H1 (cell line): ENCODE measurements around the gene TSC1. TPM values are rescaled to one million over a fixed set of nuclear protein-coding genes. Genes with fewer than 3 reads are reported as not detected.

Experiments used
- CTCF ChIA-PET: fragments of 300-600 bp; sonication (Branson Sonifier 250); formaldehyde crosslinking; loops from one replicate; lab custom pipeline; 2021; ENCODE audit not compliant: partially characterized antibody; lab: Charles Lee
- POLR2A ChIA-PET: fragments of 300-600 bp; sonication (Branson Sonifier 250); formaldehyde crosslinking; loops from one replicate; lab custom pipeline; 2021; ENCODE audit warnings: inconsistent platforms; ENCODE audit not compliant: partially characterized antibody; lab: Charles Lee
- DNase-seq, 2 experiments: peaks; one replicate each; pipeline versions ENCODE4 v3.0.0 to v3.0.0-alpha.2; 2010 to 2022; ENCODE audit warnings: low spot score in 2 of 2, low read depth in 1 of 2, mixed read lengths in 1 of 2
- FAIRE-seq: peaks from 2 replicates; lab custom pipeline; 2011; peaks lifted over from hg19 to GRCh38; lab: Jason Lieb, UNC
- H2AFZ ChIP-seq: 2 replicates; pipeline ENCODE4 v1.8.1; 2012; ENCODE audit warnings: low read length, inconsistent platforms
- H2AK5ac ChIP-seq: 2 replicates; pipeline ENCODE4 v1.6.1; 2013; ENCODE audit warnings: low read depth, low read length
- H2BK120ac ChIP-seq: replicated peaks from 2 replicates; pipeline ENCODE3; 2013; ENCODE audit warnings: low read depth, low read length, inconsistent platforms
- H2BK12ac ChIP-seq: 2 replicates; pipeline ENCODE4 v1.6.1; 2013; ENCODE audit warnings: low read depth, low read length
- H2BK15ac ChIP-seq: 2 replicates; pipeline ENCODE4 v1.6.1; 2013; ENCODE audit warnings: low read length
- H2BK20ac ChIP-seq: 2 replicates; pipeline ENCODE4 v1.6.1; 2013; ENCODE audit warnings: low read length
- H2BK5ac ChIP-seq: 2 replicates; pipeline ENCODE4 v1.6.1; 2013; ENCODE audit warnings: low read depth, low read length
- H3K14ac ChIP-seq: 2 replicates; pipeline ENCODE4 v1.6.1; 2013; ENCODE audit warnings: inconsistent platforms; ENCODE audit not compliant: insufficient read length
- H3K18ac ChIP-seq: 2 replicates; pipeline ENCODE4 v1.6.1; 2013; ENCODE audit warnings: low read length; ENCODE audit errors: extremely low read depth
- H3K23ac ChIP-seq: 2 replicates; pipeline ENCODE4 v1.6.1; 2013; ENCODE audit warnings: inconsistent platforms; ENCODE audit not compliant: insufficient read length
- H3K23me2 ChIP-seq: 2 replicates; pipeline ENCODE4 v1.6.1; 2013; ENCODE audit warnings: low read depth, low read length
- H3K27ac ChIP-seq: 2 replicates; pipeline ENCODE4 v1.6.1; 2011; ENCODE audit warnings: low read depth, low read length, inconsistent platforms
- H3K27me3 ChIP-seq, 4 experiments: replicated peaks in 1 of 4; 1 replicate in 1 of 4; 2 replicates in 3 of 4; pipeline versions ENCODE4 v1.6.1 to v1.8.1; 2011 to 2013; ENCODE audit warnings: low read length in 3 of 4, mild to moderate bottlenecking in 3 of 4, inconsistent platforms in 2 of 4, mixed read lengths in 2 of 4, moderate library complexity in 1 of 4; ENCODE audit not compliant: control insufficient read depth in 3 of 4, insufficient read depth in 3 of 4; ENCODE audit errors: extremely low read depth in 1 of 4
- H3K36me3 ChIP-seq, 4 experiments: 2 replicates each; pipeline versions ENCODE4 v1.6.1 to v1.8.1; 2011 to 2013; ENCODE audit warnings: mild to moderate bottlenecking in 4 of 4, low read length in 3 of 4, moderate library complexity in 2 of 4, control low read depth in 1 of 4, inconsistent platforms in 1 of 4; ENCODE audit not compliant: insufficient read depth in 4 of 4, control insufficient read depth in 2 of 4
- H3K4ac ChIP-seq: replicated peaks from 2 replicates; pipeline ENCODE3; 2013; ENCODE audit warnings: low read length, low read depth, mixed read lengths, inconsistent platforms; ENCODE audit not compliant: insufficient read length
- H3K4me1 ChIP-seq, 4 experiments: replicated peaks in 1 of 4; 1 replicate in 1 of 4; 2 replicates in 3 of 4; pipeline versions ENCODE4 v1.6.1 to v1.8.1; 2011 to 2013; ENCODE audit warnings: low read length in 3 of 4, inconsistent platforms in 2 of 4, mixed read lengths in 1 of 4; ENCODE audit not compliant: insufficient read depth in 4 of 4, control insufficient read depth in 3 of 4
- H3K4me2 ChIP-seq, 2 experiments: 2 replicates each; pipeline versions ENCODE4 v1.6.1 to v1.8.1; 2011 to 2013; ENCODE audit warnings: low read depth in 2 of 2, low read length in 2 of 2, control low read depth in 1 of 2, inconsistent platforms in 1 of 2, mild to moderate bottlenecking in 1 of 2; ENCODE audit not compliant: insufficient read depth in 1 of 2
- H3K4me3 ChIP-seq, 4 experiments: fragments of 200-600, 300-600 bp in 1 of 4; sonication (generic), shearing (Covaris generic), sonication (Bioruptor Twin) in 1 of 4; 2 replicates each; pipeline versions ENCODE4 v1.5.1 to v1.8.1; 2011 to 2016; ENCODE audit warnings: low read length in 4 of 4, low read depth in 3 of 4, control low read depth in 2 of 4, inconsistent platforms in 2 of 4, mild to moderate bottlenecking in 2 of 4, mixed read lengths in 1 of 4, moderate library complexity in 1 of 4; ENCODE audit not compliant: insufficient read depth in 2 of 4; ENCODE audit errors: extremely low read depth in 1 of 4
- H3K56ac ChIP-seq: replicated peaks from 2 replicates; pipeline ENCODE3; 2013; ENCODE audit warnings: low read depth, mild to moderate bottlenecking, mixed read lengths, low read length, inconsistent platforms; ENCODE audit not compliant: insufficient read length
- H3K79me1 ChIP-seq: 2 replicates; pipeline ENCODE4 v1.6.1; 2013; ENCODE audit warnings: low read depth, low read length, control low read depth
- H3K79me2 ChIP-seq, 2 experiments: 2 replicates each; pipeline versions ENCODE4 v1.6.1 to v1.8.1; 2012 to 2013; ENCODE audit warnings: low read length in 2 of 2, mild to moderate bottlenecking in 2 of 2, inconsistent platforms in 1 of 2; ENCODE audit not compliant: insufficient read depth in 2 of 2, control insufficient read depth in 1 of 2
- H3K9ac ChIP-seq, 4 experiments: replicated peaks in 1 of 4; 1 replicate in 1 of 4; 2 replicates in 3 of 4; pipeline versions ENCODE4 v1.6.1 to v1.8.1; 2011 to 2013; ENCODE audit warnings: low read depth in 3 of 4, low read length in 3 of 4, control low read depth in 2 of 4, mild to moderate bottlenecking in 2 of 4, moderate library complexity in 2 of 4, inconsistent platforms in 1 of 4; ENCODE audit errors: extremely low read depth in 1 of 4
- H3K9me3 ChIP-seq, 2 experiments: 2 replicates each; pipeline versions ENCODE4 v1.6.1 to v1.8.1; 2012 to 2013; ENCODE audit warnings: mild to moderate bottlenecking in 2 of 2, moderate library complexity in 2 of 2, control low read depth in 1 of 2, inconsistent platforms in 1 of 2, low read depth in 1 of 2, low read length in 1 of 2, mixed read lengths in 1 of 2; ENCODE audit not compliant: insufficient read depth in 2 of 2
- H4K20me1 ChIP-seq, 2 experiments: replicated peaks in 1 of 2; 2 replicates each; pipeline versions ENCODE3 to v1.8.1; 2011 to 2013; ENCODE audit warnings: inconsistent platforms in 2 of 2, low read length in 2 of 2, mild to moderate bottlenecking in 1 of 2; ENCODE audit not compliant: insufficient read depth in 2 of 2, control insufficient read depth in 1 of 2
- H4K5ac ChIP-seq: 2 replicates; pipeline ENCODE4 v1.6.1; 2013; ENCODE audit warnings: low read length, low read depth, mixed read lengths, inconsistent platforms; ENCODE audit not compliant: insufficient read length
- H4K8ac ChIP-seq: 2 replicates; pipeline ENCODE4 v1.8.0; 2013; ENCODE audit warnings: mild to moderate bottlenecking, moderate library complexity, low read length, inconsistent platforms; ENCODE audit not compliant: insufficient read depth; ENCODE audit errors: extremely low read depth
- H4K91ac ChIP-seq: replicated peaks from 2 replicates; pipeline ENCODE3; 2013; ENCODE audit warnings: low read length, mixed read lengths, inconsistent platforms; ENCODE audit not compliant: insufficient read length
- ASH2L ChIP-seq: fragments of 200-600, 300-600 bp; sonication (generic); IDR thresholded peaks from one replicate; pipeline ENCODE4 v1.7.1; 2017; ENCODE audit warnings: low read length
- CTBP2 ChIP-seq: IDR thresholded peaks from 2 replicates; pipeline ENCODE4 v1.7.0; 2011; ENCODE audit warnings: borderline replicate concordance, mild to moderate bottlenecking, moderate library complexity, mixed read lengths, low read length; ENCODE audit not compliant: insufficient read depth, insufficient read length
- CTCF ChIP-seq, 3 experiments: IDR thresholded peaks; 1 replicate in 2 of 3; 2 replicates in 1 of 3; pipeline versions ENCODE4 v1.5.1 to v1.6.1; 2011; ENCODE audit warnings: low read length in 3 of 3, mild to moderate bottlenecking in 3 of 3, inconsistent platforms in 2 of 3, low read depth in 1 of 3, moderate library complexity in 1 of 3; ENCODE audit not compliant: insufficient read depth in 1 of 3; ENCODE audit errors: control extremely low read depth in 1 of 3
- JUND ChIP-seq: IDR thresholded peaks from 2 replicates; pipeline ENCODE4 v1.6.1; 2011; ENCODE audit warnings: mild to moderate bottlenecking, improper control_type of control experiment, low read length
- MAFK ChIP-seq: IDR thresholded peaks from 2 replicates; pipeline ENCODE4 v1.6.1; 2012; ENCODE audit warnings: low read depth, mild to moderate bottlenecking, improper control_type of control experiment, low read length
- MAX ChIP-seq: IDR thresholded peaks from 2 replicates; pipeline ENCODE4 v1.6.1; 2012; ENCODE audit warnings: inconsistent platforms
- PHF8 ChIP-seq: fragments of 200-600 bp; sonication (generic); conservative IDR thresholded peaks from 2 replicates; pipeline ENCODE4 v1.7.1; 2012; ENCODE audit warnings: low read depth, mild to moderate bottlenecking, inconsistent platforms, low read length, moderate library complexity
- TAF7 ChIP-seq: optimal IDR thresholded peaks from 2 replicates; pipeline ENCODE3; 2011; ENCODE audit warnings: low read depth, mild to moderate bottlenecking, inconsistent platforms, low read length, moderate library complexity, borderline replicate concordance
- WGBS, 2 experiments: shearing (Covaris generic) in 1 of 2; methylation state at CpG; one replicate each; pipeline versions ENCODE4 v1.1.6 to v1.1.7; 2013 to 2015; ENCODE audit warnings: low lambda C conversion rate in 2 of 2, mixed read lengths in 2 of 2, inconsistent platforms in 1 of 2, low coverage in 1 of 2, missing lambda C conversion rate in 1 of 2; ENCODE audit not compliant: insufficient replicate concordance in 2 of 2, insufficient coverage in 1 of 2, insufficient read length in 1 of 2; ENCODE audit errors: extremely low coverage in 1 of 2, missing lambda C conversion rate in 1 of 2; 5-methylcytosine and 5-hydroxymethylcytosine counted together
- polyA plus RNA-seq, 7 experiments: library from polyadenylated mRNA; depleted of rRNA in 3 of 7; stranded (reverse) in 5 of 7; unstranded in 2 of 7; fragments of >200 nt in 5 of 7; fragments of 200-250 nt in 2 of 7; gene quantifications; 1 replicate in 5 of 7; 2 replicates in 1 of 7; 4 replicates in 1 of 7; pipeline versions ENCODE4 v1.2.1 to v1.2.3, GENCODE V29; 2011 to 2013; ENCODE audit warnings: missing spikeins in 2 of 7, mixed read lengths in 2 of 7
- total RNA-seq: library from RNA; stranded (reverse); fragmentation: NEBNext Ultra II Directional; extraction: Animal tissue kit (Norgen Biotek cat#: 25700); gene quantifications from 2 replicates; pipeline ENCODE4 v1.2.1, GENCODE V29; 2021
- TF ChIP-seq, protein P1 (sequence below): IDR thresholded peaks from 2 replicates; pipeline ENCODE4 v1.6.1; 2011; ENCODE audit warnings: low read depth, mild to moderate bottlenecking, low read length; ENCODE audit not compliant: insufficient read depth

Gene TSC1
- total and polyA plus RNA-seq, 2 of the 8 experiments (the other 6 are each of a cell fraction or from before 2014, with no cell fraction given) = 37.2 to 46.0 TPM

- DNase-seq (no peak), FAIRE-seq (no peak)
- Histone ChIP-seq H3K4ac (no peak overlapping the region), H3K14ac (no peak overlapping the region), H3K79me1 (no peaks in the 10 kb centered on the region; the same call in 1 of the 2 replicates), H3K4me1 (peaks cover 2 to 5% (median 4%) of the 10 kb centered on the region in 4 experiments; a peak in 6 of 7 replicates), H4K5ac (no peak overlapping the region), H2BK20ac (no peak overlapping the region), H4K91ac (no peak overlapping the region), H3K23me2 (no peaks in the 10 kb centered on the region), H2BK15ac (0 out of 2 replicates have a peak overlapping the region, but pooled peaks have one; percentile 61), H3K79me2 (no peaks in the 10 kb centered on the region), H4K8ac (no peak overlapping the region; the same call in 1 of the 2 replicates), H2AFZ (no peak overlapping the region), H3K27me3 (no peaks in the 10 kb centered on the region; a peak in 1 of 7 replicates), H4K20me1 (no peaks in the 10 kb centered on the region), H3K36me3 (no peaks in the 10 kb centered on the region), H3K4me3 (no peak overlapping the region), H2BK5ac (no peak overlapping the region), H3K56ac (no peak overlapping the region), H3K9me3 (no peaks in the 10 kb centered on the region), H3K4me2 (no peak overlapping the region), H2AK5ac (no peak overlapping the region), H3K23ac (no peak overlapping the region), H3K18ac (no peak overlapping the region), H3K9ac (no peak overlapping the region), H3K27ac (no peak overlapping the region), H2BK120ac (no peak overlapping the region), H2BK12ac (no peak overlapping the region)
- ChIA-PET CTCF (interaction anchor here (0.6 to 2.1 kb wide), 6 partner anchors 10 to 125 kb away, joined by 3 to 9 read pairs (median 3); partner anchors contain the start of gene SPACA9), POLR2A (no interaction called here)
- 90% methylated on average over 15 of the region's 15 CpGs; no CpG with 5 or more reads in 1 of the 2 experiments for WGBS, 2 experiments
- TF ChIP-seq TAF7 = no peak
- no peak for TF ChIP-seq ASH2L
- no peak for TF ChIP-seq MAFK
- TF ChIP-seq JUND = no peak
- TF ChIP-seq, protein P1, sequence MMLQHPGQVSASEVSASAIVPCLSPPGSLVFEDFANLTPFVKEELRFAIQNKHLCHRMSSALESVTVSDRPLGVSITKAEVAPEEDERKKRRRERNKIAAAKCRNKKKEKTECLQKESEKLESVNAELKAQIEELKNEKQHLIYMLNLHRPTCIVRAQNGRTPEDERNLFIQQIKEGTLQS = no peak
- no peak for TF ChIP-seq MAX
- TF ChIP-seq CTCF (IDR thresholded peaks at IDR 0.05; ENCODE audit: control extremely low read depth in 1 of 3, insufficient read depth in 1 of 3, low read depth in 1 of 3, low read length in 3 of 3) = no peak
- no peak for TF ChIP-seq PHF8
- TF ChIP-seq CTBP2 = no peak
Observed at GRCh38 chr9:132846918-132847515, 97.4 kb downstream of the TSC1 start.
